Epithelial cell of esophagus (primary cell): ENCODE measurements around the gene STN1.
A peak's percentile ranks its signal among the peaks of the same experiment; 100 is the strongest.

Source experiments
- DNase-seq: peaks from one replicate; pipeline ENCODE4 v3.0.0; 2010; ENCODE audit warnings: low read depth
- H3K4me3 ChIP-seq: 2 replicates; pipeline ENCODE4 v1.5.1; 2011; ENCODE audit warnings: mild to moderate bottlenecking, low read length, control low read depth
- TF ChIP-seq, protein P1 (sequence below): IDR thresholded peaks from 2 replicates; pipeline ENCODE4 v1.5.1; 2011; ENCODE audit warnings: low read depth, mild to moderate bottlenecking, low read length, control low read depth, inconsistent platforms; ENCODE audit not compliant: insufficient read depth; ENCODE audit errors: missing control alignments

Gene STN1, protein sequence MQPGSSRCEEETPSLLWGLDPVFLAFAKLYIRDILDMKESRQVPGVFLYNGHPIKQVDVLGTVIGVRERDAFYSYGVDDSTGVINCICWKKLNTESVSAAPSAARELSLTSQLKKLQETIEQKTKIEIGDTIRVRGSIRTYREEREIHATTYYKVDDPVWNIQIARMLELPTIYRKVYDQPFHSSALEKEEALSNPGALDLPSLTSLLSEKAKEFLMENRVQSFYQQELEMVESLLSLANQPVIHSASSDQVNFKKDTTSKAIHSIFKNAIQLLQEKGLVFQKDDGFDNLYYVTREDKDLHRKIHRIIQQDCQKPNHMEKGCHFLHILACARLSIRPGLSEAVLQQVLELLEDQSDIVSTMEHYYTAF

DNA sequence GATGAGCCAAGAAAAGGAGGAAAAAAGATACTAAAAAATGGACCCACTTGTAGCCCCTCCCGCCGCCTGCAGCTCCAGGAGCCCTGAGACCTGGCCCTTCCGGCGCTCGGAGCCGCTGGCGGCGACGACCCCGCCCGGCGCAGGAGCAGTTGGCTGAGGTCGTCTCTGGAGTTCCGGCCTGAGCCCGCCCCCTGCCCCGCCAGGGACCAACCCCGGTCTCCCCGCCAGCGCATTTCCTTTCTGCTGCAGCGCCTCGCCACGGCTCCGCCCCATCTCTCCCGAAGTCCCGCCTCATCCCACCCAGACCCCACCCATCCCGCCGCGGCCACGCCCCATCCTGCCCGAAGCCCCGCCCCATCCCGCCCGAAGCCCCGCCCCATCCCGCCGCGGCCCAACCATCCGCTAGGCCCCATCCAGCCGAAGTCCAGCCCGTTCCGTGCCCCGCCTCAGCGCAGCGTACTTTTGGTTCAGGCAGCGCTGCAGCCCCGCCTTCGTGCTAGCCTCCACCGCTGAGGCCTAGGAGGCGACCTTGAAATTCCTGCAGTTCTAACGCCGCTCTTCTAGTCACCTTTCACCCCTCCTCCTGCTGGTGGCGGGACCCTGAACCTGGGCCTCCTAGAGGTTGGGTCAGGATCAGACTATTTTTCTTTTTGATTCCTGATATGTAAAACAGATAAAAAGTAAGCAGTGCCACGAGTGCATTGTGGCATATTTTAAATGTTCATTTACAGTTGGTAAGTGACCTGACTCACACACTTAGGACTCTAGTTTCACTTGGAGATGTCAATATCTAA, at the start of gene STN1:
Gene STN1 (minus strand): TSS at position 132 of the 794 bp plus-strand sequence. CDS start 590 bp downstream, outside the sequence.
- peak within 1 kb of the TSS; percentile 71 for H3K4me3 ChIP-seq
- DNase-seq, result peak; percentile 97
- TF ChIP-seq, protein P1, sequence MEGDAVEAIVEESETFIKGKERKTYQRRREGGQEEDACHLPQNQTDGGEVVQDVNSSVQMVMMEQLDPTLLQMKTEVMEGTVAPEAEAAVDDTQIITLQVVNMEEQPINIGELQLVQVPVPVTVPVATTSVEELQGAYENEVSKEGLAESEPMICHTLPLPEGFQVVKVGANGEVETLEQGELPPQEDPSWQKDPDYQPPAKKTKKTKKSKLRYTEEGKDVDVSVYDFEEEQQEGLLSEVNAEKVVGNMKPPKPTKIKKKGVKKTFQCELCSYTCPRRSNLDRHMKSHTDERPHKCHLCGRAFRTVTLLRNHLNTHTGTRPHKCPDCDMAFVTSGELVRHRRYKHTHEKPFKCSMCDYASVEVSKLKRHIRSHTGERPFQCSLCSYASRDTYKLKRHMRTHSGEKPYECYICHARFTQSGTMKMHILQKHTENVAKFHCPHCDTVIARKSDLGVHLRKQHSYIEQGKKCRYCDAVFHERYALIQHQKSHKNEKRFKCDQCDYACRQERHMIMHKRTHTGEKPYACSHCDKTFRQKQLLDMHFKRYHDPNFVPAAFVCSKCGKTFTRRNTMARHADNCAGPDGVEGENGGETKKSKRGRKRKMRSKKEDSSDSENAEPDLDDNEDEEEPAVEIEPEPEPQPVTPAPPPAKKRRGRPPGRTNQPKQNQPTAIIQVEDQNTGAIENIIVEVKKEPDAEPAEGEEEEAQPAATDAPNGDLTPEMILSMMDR, result no peak

DNA sequence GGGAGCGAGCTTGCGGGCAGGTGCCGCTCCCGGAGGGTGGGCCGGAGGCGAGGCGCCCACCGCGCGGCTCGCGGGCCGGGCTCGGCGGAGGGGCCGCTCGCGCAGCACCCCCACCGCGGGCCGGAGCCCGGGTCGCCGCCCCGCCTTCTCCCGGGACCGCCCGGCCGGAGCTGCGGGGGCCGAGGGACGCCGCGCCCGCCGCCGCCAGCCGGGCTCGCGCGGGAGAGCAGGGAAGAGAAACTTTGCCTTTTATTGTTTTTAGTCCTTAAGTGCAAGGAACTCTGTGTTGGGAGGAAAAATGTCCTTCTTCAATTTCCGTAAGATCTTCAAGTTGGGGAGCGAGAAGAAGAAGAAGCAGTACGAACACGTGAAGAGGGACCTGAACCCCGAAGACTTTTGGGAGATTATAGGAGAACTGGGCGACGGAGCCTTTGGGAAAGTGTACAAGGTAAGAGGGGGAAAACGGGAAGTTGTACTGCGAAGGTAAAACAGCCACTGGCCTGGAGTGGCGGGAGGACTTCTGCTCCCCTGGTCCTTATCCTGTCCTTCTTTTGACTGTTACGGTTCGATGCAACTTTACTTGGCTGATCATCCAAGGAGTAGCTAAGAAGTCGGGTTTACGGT, 49.6 kb upstream of the STN1 start:
- no peak for DNase-seq
- TF ChIP-seq, protein P1, result no peak
- peak overlapping the region; percentile 67 for H3K4me3 ChIP-seq

DNA sequence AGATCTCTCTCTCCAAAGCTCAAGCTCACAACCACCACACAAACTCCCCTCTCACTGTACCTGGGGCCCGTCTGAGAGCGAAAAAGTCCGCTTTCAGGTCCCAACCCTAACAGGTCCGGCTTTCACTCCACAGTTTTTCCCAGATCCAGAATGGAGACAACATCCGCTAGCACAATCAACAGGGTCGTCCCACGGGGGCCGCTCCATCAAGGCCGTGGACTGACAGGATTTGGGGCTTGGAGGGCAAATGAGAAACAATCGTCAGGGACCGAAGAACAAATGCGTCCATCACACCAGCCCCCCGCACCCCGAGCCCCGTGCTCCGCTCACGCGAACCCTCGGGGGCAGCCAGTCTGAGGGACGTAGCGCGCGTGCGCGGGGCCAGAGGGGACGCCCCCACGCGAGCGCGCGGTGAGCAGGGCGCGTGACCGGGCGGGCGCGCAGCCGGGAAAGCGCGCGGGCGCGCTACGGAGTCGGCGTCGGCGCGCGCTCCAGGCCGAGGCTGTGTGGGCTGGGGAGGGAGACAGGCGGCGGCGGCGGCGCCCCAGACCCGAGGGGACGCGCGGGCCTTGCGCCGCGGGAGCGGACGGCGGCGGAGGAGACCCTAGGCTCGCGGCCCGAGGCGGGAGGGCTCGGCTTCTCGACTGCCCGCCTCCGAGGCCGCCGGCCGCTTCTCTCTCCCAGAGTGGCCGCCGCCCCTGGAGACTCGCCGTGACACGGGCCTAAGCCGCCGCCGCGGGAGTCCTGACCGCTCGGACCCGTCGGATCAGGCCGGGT, 48.9 kb upstream of the STN1 start, which contains the start of gene SLK:
Gene SLK (plus strand): TSS at position 470 of the 777 bp plus-strand sequence. CDS start 606 bp downstream, outside the sequence.
- H3K4me3 ChIP-seq, result peak within 1 kb of the TSS; percentile 88
- peak; percentile 86 for DNase-seq
- TF ChIP-seq, protein P1, result no peak

DNA sequence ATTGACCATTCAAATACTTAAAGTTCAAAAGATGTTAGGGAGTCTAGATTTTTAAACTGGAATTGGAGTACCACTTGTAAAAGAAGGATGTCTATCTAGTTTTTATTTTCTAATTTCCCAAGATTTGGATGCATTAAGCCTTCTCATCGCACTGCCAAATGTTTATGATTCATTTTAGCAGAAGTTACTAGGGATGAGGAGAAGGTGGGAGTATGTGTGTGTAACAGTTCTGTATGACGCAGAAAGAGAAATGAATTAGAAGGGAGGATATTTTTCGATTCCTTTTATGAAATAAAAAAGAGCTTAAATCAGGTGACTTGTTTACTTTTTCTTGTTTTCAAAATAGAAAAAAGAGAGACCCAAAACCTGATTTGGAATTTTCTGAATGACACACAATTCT, 42.1 kb upstream of the STN1 start:
- DNase-seq, result no peak
- no peak overlapping the region for H3K4me3 ChIP-seq
- TF ChIP-seq, protein P1, result no peak

DNA sequence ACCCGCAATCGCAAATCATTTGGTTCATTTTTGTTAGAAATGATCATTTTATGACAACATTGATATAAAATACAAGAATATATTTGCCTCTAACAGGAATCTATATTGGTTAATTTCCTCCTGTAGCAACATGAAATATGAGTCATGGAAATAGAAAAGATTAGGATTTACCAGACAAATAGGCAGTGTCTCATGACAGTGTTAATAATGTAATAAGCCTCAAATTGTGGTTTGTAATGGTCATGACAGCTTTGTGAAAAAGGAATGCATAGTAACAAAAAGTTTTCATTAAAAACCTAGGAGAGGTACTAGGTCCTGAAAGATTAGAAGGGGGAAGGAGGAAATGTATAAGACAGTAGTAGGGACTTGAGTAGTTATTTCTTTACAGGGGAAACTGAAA, 41.0 kb upstream of the STN1 start:
- TF ChIP-seq, protein P1, result no peak
- DNase-seq, result peak; percentile 79
- no peak overlapping the region for H3K4me3 ChIP-seq

DNA sequence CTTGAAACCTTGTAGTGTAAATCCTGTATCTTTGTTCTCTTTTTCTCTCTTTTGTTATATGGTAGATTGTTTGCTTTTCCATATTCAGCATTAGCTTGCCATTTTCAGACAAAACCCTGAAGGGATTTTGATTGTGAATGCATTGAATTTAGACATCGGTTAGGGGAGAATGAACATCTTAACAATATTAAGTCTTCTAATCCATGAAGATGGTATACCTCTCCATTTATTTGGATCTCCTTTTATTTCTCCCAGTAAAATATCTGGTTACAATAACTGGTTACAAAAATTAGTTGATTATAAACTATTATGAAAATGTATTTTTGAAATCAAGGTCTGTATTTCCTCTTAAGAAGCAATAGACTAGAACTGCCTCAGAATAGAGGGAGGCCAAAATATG, 36.6 kb upstream of the STN1 start:
- no peak overlapping the region for H3K4me3 ChIP-seq
- TF ChIP-seq, protein P1, result no peak
- no peak for DNase-seq
